Adrenal gland (tissue), 5 donors: ENCODE measurements around the gene NUMA1.

Source experiments
- CTCF ChIP-seq, 6 experiments: fragments of 450-650 bp in 4 of 6; fragments of 200-600 bp in 2 of 6; sonication (generic) in 1 of 6; IDR thresholded peaks; 1 replicate in 5 of 6; 2 replicates in 1 of 6; pipeline versions ENCODE4 v1.5.1 to v1.8.0; 2016 to 2021; ENCODE audit warnings: antibody characterized with exemption in 6 of 6, mild to moderate bottlenecking in 2 of 6, moderate library complexity in 1 of 6
- POLR2A ChIP-seq, 2 donors: fragments of 450-650 bp; IDR thresholded peaks; one replicate each; pipeline ENCODE4 v1.6.1; 2017; ENCODE audit warnings: antibody characterized with exemption in 2 of 2, mild to moderate bottlenecking in 2 of 2, moderate library complexity in 1 of 2
- donor health status: DM: no; HTN: no; CAD: no.

DNA sequence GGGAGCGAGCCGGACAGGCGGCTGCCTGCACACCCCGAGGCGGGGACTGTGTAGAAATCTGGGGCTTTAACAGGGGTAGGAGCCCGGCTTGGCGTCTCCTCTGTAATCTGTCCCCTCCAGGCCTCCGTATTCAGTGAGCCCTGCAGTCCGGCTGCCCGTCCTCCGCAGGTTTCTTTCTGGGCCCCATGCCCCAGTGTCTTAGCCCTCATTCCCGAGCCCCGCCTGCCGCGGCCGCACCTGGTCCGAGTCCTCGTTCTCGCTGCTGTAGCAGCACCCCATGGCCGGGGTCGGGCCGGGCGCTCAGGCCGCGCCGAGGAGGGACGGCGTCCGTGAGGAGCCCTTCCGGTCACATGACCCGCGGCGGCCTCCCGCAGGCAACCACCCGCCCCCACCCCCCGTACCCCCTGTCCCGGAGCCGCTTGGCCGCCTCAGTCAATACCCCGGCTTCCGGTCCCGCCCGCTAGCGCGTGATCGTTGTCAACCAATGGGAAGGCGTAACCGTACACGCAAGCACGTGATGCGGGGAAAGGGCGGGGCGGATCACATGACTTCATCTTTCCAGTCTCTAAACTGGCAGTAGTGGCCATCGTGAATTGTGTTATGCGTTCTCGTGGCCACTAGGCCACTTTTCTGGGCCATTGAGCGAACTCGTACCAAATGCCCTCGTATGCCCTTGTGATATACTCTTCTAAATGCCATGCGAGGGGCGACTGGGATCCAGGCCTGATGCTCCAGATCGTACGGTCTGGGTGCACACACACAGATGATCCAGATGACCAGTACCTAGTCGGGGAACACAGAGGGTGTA lies 22.8 kb upstream of the NUMA1 start, which contains the start of gene LAMTOR1:
- peak; percentile 19 to 80 (median 58) for TF ChIP-seq CTCF (IDR thresholded peaks at IDR 0.05)
- TF ChIP-seq POLR2A (IDR thresholded peaks at IDR 0.05) = peak; percentile 65 to 78
